Fibroblast of mammary gland (primary cell): ENCODE results near the gene EGFLAM.

ENCODE experiments used
- DNase-seq: peaks from one replicate; pipeline ENCODE4 v3.0.0-alpha.2; 2010; ENCODE audit warnings: low read depth
- H3K4me3 ChIP-seq: 2 replicates; pipeline ENCODE4 v1.5.1; 2011; ENCODE audit warnings: low read depth, mild to moderate bottlenecking, low read length, moderate library complexity; ENCODE audit not compliant: control insufficient read depth
- TF ChIP-seq, protein P1 (sequence below): conservative IDR thresholded peaks from 2 replicates; pipeline ENCODE4 v1.5.1; 2011; ENCODE audit warnings: low read depth, low read length, inconsistent platforms; ENCODE audit not compliant: control insufficient read depth, insufficient read depth

Gene EGFLAM

DNA sequence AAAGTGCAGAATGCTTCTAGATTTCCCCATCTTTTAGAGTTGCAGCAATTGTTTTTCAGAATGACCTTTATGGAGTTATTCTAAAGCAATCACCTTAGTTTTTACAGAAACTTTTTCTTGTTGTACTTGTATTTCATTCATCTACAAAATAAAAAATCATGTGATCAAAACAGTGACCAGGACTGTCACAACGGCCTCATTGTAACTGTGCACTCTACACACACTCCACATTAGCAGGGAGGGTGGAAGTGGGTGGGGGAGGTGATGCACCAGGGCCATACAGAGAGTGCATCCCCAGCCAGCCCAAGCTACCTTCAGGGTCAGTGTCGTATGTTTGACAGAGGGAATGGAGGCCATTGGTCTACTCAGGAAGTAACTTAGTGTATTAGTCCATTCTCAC lies 26.9 kb downstream of the EGFLAM start:
- no peak for DNase-seq
- TF ChIP-seq, protein P1, sequence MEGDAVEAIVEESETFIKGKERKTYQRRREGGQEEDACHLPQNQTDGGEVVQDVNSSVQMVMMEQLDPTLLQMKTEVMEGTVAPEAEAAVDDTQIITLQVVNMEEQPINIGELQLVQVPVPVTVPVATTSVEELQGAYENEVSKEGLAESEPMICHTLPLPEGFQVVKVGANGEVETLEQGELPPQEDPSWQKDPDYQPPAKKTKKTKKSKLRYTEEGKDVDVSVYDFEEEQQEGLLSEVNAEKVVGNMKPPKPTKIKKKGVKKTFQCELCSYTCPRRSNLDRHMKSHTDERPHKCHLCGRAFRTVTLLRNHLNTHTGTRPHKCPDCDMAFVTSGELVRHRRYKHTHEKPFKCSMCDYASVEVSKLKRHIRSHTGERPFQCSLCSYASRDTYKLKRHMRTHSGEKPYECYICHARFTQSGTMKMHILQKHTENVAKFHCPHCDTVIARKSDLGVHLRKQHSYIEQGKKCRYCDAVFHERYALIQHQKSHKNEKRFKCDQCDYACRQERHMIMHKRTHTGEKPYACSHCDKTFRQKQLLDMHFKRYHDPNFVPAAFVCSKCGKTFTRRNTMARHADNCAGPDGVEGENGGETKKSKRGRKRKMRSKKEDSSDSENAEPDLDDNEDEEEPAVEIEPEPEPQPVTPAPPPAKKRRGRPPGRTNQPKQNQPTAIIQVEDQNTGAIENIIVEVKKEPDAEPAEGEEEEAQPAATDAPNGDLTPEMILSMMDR: no peak
- H3K4me3 ChIP-seq: no peak overlapping the region

DNA sequence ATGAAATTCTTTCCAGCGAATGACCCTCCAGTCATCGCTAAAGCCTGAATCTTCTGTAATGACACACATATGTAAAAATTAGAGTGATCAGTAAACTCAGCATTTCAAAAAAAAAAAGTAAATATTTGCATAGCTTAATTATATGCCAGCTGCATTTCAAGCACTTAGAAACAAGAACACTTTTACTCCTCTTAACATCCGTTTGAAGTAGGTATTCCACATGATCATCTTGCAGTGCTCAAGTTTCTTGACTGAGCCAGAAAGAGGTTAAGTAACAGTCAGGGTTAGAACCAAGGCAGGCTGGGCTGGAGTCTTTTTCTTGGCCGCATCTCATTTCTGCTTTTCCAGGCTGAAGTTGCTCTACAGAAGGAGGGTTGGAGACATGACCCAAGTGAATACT lies 27.6 kb downstream of the EGFLAM start:
- no peak for DNase-seq
- TF ChIP-seq, protein P1: no peak
- H3K4me3 ChIP-seq: no peak overlapping the region

GRCh38 chr5:38287124-38287523 lies 28.8 kb downstream of the EGFLAM start:
- H3K4me3 ChIP-seq: no peak overlapping the region
- TF ChIP-seq, protein P1: no peak
- no peak for DNase-seq

GRCh38 chr5:38289457-38289856 lies 31.1 kb downstream of the EGFLAM start:
- TF ChIP-seq, protein P1: no peak
- no peak overlapping the region for H3K4me3 ChIP-seq
- DNase-seq: no peak

- no peak for DNase-seq
- TF ChIP-seq, protein P1: no peak
- H3K4me3 ChIP-seq: no peak overlapping the region
Observed at GRCh38 chr5:38290028-38290653, 31.8 kb downstream of the EGFLAM start.

DNA sequence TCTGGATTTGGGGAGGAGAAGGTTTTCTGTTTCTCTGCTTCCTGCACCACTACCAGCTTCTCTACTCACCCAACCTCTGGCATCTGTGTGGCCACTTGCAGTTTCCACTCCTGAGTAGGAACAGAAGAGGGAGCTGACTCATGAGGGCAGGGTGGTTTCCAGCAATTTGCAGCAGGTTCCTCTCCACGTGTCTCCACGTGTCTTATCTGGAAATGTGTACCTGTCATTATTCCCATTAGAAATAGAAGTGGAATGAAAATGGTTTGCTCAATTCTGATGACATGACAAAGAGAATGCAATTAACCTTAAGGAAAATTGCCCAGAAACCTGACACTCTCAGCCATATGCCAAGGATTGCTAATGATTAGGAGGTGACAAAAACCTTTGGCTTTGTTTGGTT lies 33.0 kb downstream of the EGFLAM start:
- H3K4me3 ChIP-seq: no peak overlapping the region
- TF ChIP-seq, protein P1: no peak
- no peak for DNase-seq

- TF ChIP-seq, protein P1: no peak
- no peak overlapping the region for H3K4me3 ChIP-seq
- no peak for DNase-seq
Observed at GRCh38 chr5:38292228-38292627, 33.9 kb downstream of the EGFLAM start.
